HPDE6-E6E7 (cell line): Measurements from ENCODE around the gene SLC8A2.
A peak's percentile ranks its signal among the peaks of the same experiment; 100 is the strongest.

Experiments
- DNase-seq: peaks from one replicate; pipeline ENCODE4 v3.0.0; 2011; ENCODE audit warnings: missing footprints; ENCODE audit errors: extremely low spot score

Gene SLC8A2

DNA sequence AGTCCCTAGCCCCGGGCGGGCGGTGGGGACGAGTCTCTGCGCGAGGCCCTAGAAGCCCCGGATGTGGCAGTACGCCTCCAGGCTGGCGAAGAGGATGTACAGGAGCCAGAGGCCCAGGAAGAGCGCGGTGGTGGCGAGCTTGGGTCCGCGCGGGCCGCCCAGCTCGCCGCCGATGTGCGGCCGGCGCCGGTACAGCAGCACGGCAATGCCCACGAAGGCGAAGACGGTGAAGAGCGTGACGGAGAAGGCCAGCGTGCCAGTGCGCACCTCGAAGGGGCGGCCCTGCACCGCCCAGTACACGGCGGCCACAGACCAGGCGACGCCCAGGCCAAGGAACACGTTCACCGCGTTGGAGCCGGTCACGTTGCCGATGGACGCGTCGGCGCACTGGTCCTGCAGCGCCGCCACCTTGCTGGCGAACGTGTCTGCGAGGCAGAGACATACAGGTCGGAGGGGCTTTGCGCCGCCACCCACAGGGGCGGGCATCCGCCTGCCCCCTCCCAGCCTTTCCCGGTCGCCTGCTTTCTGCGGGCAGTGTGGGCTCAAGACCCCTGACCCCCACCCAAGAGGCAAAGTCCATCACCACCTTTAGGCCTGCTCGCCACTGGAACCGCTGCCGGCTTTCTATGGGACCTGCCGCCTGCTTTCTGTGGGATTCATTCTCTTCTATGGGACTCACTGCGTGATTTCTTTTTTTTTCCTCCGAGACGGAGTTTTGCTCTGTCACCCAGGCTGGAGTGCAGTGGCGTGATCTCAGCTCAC lies 41.5 kb downstream of the SLC8A2 start:
- DNase-seq = no peak

DNA sequence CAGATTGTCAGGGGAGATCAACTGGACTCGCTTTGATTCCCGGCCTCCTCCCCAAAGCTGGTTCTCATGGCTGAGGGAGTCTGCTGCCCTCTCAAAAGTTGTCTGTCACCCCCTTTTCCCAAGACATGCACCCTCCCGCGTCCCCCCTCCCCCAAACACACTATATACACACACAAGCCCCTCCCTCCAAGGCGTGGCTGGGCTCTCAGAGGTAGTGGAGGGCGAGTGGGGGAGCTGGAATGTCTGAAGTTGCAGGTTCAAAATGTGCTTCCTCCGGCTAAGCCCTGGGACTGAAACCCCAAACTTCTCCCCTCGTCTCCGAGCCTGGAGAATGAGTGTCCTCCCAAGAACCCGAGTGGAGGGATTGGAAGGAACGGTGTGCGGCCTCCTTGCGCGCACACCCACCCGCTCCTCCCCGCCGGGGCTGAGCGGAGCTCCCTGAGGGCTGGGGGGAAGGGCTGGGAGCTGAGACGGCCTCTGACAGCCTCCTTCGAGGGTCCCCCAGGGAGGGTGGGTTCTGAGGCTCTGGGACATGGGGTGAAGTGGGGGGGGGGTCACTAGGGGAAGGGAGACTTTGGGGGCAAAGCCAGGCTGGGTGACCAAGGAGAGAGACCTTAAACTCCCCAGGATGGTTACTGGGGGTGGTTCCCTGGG lies 42.4 kb downstream of the SLC8A2 start:
- DNase-seq = no peak

DNA sequence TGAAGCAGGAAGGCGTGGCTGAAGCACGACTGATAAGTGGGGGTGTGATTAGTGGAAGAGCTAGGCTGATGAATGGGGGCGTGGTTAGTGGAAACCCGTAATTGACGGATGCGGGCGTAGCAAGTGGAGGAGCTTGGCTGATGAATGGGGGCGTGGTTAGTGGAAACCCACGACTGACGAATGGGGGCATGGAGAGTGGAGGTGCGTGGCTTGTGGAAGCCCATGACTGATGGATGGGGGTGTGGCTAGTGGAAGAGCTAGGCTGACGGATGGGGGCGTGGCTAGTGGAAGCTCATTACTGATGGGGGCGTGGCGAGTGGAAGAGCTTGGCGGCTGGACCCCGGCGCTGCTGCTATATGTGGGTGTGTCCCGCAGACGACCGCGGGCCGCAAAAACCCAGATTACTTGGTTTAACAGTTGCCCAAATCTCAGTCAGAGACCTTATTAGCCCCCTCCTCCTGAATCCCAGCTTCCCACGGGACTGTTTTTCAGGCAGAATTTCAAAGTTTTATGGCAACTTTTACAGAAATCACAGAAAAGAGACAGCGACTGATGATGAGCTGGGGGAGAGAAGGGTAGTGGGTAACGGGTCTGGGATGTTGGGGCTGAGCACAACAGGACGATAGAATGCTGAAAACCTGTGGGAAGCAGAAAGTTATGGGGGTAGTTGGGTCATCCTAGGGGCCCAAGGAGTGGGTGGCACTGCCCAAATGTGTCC lies 43.4 kb downstream of the SLC8A2 start:
- peak; percentile 88 for DNase-seq

DNA sequence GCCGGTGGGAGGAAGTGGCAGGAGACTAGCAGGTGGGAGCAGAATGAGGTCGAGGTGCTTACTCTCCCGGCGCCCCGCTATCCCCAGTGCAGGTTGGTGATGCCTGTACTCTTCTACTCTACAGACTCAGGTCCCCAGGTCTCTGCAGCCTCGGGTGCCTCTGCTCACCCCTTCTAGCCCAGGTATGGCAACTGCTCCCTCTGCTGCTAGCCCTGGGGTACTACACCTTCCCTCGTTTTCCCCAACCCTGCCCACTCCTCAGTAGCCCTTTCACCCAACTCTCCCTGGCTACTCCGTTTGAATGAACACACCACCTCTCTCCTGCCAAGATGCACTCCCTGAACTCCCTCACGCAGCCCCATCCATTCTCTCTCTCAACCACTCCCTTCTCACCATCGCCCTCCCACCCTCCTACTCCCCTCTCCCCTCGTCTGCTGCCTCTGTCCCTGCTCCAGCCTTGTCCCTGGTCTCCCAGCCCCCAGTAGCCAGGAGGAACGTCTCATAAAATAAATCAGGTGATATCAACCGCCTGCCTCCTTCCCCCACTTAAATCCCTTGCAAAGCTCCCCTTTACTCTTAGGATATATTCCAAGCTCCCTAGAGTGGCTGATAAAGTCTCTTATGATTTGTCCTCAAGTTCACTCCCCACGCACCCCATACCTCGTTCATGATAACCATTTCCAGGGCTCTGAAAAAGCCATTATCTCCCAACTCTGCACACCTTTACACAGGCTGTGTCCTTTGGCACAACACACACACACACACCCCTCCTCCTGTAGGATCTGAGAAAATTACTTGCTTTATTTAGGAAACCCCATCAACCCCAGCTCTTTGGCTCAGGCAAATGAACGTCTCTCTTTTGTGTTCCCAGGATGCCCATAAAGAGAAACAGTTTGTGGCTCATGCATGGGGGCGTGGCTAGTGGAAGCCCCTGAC lies 44.2 kb downstream of the SLC8A2 start:
- DNase-seq = peak; percentile 80

DNA sequence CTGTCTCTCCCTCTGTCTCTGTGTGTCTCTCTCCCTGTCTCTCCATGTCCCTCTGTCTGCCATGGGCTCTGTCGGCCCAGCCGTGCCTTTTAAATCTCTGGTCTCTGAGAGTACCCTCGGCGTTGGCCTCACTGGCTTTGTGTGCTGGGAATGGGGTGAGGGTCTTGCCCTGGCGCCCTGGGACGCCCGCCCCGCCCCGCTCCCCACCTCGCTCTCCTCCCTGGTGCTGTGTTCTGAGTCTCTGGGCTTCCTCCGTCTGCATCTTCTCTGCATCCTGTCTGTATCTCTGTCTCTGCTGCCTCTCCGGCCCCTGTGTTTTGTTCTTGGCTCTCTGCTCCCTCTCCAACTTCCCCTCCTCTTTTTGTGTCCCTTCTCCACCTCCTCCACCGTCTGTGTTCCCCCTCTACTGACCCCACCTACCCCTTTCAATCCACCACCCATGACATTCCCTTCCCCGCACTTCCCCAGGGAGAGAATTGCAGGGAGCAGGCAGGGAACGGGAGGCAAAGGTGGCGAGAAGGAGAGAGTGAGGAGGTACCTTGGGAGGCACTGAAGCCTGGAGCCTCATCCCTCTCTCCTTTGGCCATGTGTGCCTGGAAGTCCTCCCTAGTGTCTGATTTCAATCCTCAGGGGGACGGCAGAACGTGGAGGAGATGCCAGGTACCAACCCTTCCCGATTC lies 48.4 kb downstream of the SLC8A2 start:
- DNase-seq = no peak

DNA sequence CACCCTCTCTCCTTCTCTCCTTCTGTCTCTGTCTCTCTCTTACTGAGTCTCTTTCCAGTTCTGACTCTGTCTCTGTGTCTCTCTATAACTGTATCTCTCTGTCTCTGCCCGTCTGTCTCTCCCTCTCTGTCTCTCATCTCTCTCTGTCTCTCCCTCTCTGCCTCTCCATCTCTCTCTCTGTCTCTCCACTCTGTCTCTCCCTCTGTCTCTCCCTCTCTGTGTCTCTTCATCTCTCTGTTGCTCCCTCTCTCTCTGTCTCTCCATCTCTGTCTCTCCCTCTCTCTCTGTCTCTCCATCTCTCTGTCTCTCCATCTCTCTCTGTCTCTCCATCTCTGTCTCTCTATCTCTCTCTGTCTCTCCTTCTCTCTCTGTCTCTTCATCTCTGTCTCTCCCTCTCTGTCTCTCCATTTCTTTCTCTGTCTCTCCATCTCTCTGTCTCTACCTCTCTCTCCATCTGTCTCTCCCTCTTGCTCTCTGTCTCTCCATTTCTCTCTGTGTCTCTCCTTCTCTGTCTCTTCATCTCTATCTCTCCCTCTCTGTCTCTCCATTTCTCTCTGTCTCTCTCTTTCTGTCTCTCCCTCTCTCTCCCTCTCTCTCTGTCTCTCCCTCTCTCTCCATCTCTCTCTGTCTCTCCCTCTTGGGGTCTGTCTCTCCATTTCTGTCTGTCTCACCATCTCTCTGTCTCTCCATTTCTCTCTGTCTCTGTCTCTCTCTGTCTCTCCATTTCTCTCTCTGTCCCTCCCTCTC lies 49.1 kb downstream of the SLC8A2 start:
- DNase-seq = no peak

DNA sequence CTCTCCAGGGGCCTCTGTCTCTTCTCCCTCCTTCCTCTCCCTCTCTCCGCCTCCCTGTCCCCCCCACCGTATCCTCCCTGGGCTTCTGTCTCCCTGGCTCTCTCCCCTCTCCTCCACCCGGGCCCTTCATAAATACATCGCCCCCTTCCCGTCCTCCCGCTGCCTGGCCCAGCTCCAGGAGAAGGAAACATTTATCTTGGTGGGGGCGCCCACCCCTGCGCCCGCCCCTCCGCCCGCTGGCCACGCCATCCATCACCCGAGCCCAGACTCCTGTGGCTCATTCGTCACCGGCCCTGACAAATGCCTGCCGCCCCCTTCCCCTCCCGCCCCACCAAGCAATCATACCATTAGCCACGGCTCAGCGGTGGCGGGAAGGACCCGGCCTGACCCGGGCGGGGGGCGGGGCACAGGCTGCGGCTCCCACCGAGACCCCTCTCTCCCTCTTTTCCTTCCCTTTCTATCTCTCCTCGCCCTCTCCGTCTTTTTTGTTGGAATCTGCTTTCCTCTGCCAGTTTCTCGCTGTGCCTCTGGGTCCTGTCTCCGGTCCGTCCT lies 49.8 kb downstream of the SLC8A2 start:
- DNase-seq = no peak

DNA sequence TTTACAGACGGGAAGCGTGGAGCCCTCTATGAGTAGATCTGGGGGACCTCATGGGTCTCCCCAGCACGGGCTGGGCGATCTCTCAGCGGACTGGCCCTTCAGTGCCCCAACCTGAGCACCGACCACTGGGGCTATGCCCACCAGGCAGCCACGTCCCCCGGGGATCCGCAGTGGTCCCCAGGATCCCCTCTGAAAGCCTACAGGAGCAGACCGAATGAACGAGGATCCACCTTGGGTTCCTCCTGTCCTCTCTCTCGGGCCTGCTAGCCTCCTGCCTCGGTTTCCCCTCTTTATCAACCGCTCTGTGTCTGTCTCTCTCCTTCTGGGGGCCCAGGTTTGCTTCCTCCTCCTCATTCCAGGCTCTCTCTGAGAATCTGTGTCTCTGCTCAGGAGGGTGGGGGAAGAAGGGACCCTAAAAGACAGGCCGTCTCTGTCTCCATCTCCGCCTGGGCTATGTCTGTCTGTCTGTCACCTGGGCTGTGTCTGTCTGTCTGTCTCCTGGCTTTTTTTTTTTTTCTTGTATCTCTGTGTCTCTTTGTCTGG lies 50.4 kb downstream of the SLC8A2 start:
- DNase-seq = no peak

DNA sequence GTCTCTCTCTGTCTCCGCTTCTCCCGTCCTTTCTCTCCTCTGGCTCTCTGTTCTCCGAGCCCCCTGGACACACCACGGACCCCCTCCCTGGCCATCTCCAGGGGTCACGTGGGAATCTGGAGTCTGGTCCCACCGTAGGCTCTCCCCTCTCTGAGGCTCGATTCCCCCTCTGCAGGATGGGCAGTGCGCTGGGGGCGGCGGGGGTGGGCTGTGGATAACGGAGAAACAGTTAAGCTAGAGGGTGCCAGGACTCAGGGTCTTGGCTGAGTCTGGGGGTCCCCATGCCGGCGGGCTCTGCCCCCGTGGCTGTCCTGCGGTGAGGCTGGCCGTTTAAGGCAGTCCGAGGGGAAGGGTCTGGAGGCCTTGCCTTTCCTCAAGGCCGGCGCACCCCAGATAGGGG lies 51.9 kb downstream of the SLC8A2 start:
- no peak for DNase-seq

DNA sequence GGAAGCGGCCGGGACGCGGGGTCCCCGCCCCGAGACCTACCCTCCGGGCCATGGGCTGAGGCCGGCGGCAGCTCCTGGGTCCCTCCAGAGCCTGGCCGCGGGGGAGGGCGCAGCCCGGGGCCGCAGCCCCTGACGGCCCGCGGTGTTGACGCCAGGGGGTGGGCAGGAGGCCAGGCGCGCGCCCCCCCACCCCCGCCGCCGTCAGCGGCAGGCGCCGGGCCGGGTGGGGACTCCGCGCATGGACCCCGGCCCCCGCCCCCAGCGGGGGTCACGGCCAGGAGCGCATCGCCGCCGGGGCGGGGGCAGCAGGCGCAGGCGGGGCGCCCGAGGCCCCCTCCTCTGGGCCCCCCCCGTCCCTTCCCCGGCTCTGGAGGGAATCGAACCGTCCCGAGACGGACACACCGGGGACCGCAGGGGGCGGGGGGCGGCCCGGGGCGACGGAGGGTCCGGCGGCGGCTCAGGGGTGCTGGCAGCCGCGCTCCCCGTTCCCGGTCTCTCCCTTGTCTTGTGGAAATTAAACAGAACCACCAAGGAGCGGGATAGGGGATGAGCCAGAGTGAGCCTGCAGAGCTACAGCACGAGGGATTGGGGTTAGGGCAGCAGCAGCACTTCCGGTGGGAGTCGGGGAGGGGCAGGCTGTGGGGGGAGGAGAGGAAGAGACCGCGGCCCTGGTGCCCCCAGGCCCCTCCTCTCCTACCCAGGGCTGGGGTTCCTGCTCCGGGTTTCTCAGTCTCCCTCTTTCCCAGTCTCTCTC lies 52.5 kb downstream of the SLC8A2 start, which contains the start of gene MEIS3:
TSS of gene MEIS3 (minus strand) at position 498 of the 754 bp plus-strand sequence. CDS start at position 52, 446 bp downstream.
- no peak for DNase-seq

DNA sequence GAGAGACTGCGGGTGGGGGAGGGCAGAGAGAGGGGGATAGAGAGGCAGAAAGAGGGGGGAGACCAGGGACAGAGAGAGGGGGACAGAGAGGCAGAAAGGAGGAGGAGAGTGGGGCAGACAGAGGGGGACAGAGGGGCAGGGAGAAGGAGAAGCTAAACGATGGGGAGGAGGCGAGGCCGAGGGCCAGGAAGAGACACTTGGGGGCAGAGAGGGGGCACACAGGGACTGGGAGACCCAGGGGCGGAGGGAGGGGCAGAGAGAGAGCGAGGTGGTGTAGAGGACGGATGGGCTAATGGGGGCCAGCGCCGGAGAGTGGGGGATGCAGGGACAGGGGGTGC lies 53.0 kb downstream of the SLC8A2 start:
- no peak for DNase-seq

DNA sequence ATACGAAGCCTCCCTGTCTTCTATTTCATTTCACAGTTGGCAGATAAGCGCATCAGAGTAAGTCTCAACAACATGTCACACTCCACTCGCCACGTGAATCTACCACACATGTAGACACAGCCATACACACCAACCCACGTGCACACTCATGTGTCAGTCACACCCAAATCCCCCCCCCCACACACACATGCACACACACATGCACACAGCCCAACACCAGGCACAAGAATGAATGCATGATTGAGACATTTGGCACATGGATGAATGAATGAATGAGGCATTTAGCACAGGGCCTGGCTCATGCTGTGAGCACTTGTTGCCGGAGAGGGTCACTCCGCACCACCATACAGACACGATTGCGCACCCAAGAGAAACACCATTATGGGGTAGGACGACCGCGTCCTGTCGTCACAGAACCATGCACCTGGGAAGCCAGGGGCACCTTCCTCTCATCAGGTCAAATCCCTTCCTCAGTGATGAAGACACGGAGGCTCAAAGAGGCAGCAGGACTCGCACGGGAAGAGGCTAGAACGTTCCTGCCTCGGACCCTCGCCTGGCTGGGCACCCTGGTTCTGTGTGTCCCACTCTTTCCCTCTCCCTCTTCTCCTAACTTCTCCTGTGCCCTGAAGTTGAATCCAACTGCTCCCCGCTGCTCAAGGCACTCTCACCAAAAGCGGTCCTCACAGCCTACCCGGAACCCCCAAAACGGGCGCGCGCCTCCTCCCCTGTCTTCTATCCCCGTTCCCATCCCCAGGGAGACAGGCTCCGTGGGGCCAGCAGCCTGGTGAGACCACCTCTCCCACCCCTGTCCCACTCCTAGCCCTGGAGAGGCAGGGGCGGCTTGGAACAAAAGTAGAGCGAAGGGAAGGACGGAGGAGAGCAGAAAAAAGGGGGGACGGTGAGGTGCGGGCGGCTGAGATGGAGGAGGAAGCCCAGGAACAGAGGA lies 53.7 kb downstream of the SLC8A2 start:
- DNase-seq = no peak

DNA sequence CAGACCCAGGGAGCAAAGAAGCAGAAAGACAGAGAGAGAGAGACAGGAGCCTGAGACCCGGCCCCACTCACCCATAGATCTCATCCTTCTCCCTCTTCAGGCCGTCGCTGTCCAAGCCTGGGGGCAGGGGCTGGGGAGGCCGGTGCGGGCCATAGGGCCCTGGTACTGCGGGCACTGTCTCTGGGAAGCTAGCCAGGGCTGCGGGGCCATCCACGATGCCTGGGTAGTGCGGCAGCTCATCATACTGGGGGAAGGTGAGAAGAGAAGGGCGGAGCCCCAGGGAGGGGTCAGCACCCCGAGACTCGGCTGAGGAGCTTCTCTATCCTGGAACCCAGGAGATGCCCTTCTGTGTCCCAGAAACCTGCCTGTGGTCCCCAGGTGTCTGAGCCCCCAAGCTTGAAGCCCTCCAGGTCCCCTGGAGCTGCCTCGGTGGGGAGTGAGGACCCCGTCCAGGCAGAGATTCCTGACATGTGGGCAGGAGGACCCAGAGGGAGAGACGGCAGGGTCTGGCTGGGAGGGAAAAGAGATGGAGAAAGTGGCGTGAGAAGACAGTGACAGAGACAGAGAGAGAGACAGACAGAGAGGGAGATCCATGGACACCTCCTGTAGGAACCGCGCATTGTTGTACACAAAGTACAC lies 54.5 kb downstream of the SLC8A2 start:
- DNase-seq = no peak

DNA sequence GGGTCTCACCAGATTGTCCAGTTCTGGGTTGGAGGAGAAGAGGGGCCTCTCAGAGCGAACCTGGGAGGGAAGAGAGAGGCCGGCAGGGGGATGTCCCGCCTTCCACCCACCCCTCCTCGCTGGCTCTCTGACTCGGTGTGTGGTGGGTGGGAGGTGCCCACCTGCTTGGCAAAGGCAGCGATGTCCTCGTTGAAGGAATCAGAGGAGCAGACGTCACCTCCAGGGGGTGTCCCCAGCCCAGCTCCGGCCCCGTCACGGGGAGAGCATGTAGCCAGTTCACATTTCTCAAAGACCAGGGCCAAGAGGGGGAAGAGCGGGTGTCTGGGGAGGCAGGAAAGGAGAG lies 55.1 kb downstream of the SLC8A2 start:
- no peak for DNase-seq

DNA sequence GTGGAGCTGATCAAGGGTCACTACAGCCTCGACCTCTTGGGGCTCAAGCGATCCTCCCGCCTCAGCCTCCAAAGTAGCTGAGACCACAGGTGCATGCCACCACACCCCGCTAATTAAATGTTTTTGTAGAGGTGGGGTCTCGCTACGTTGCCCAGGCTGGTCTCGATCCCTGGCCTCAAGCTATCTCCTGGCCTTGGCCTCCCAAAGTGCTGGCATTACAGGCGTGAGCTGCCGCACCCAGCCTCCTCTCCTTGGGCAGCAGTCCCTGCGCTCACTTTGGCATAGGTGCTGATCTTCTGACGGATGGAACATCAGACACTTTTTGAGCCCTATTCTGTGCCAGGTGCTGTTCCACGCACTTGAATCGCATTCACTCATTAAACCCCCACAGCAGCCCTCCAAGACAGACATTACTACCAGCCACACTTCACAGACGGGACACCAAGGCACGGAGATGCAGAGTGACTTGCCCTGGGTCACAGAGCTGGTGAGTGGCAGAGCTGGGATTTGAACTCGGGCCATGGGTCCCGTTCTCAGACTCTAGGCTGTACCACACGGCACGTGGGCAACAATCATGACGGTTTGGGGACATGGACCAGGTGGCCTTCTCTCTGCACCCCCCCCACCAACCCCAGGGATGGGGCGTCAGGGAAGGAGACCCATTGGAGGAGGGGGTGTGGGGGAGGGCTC lies 55.6 kb downstream of the SLC8A2 start:
- DNase-seq = no peak

DNA sequence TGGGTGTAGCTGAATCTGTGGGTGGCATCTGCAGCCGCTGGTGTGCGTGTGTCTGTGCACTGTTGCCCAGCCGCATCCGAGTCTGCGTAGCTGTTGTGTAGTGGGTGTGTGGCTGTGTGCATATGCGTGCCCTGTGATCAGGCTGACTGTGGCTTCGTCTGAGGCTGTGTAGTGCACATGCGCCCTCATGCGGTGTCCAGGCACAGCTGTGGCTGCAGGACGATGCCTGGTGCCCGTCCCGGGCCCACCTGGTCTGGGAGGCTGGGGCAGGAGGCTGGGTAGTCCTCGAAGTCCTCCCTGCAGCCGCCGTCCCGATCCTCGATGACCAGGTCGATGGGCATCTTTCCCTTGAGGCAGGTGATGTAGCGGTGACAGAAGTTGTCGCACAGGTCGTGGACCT lies 57.2 kb downstream of the SLC8A2 start:
- DNase-seq = no peak

DNA sequence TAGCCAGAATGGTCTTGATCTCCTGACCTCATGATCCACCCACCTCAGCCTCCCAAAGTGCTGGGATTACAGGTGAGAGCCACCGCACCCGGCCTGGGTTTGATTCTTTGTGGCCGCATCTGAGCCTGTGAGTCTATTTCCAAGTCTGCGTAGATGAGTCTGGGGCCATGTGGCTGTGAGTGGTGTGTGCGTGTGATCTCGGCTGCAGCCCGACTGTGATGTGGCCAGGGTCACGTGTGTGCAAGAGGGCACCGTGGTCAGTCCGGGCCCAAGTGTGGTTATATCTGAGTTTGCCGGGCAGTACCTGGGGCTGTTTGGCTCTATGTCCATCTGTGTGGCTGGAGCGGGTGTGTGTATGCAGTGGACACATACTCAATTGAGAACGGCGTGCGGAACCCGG lies 57.8 kb downstream of the SLC8A2 start:
- no peak for DNase-seq
